Ishikawa (cell line): ENCODE measurements around the gene NR3C2.
A peak's percentile ranks its signal among the peaks of the same experiment; 100 is the strongest.

Experiments used
- CEBPB ChIP-seq: IDR thresholded peaks from 2 replicates; pipeline ENCODE4 v1.6.1; 2012
- CREB1 ChIP-seq: IDR thresholded peaks from 2 replicates; pipeline ENCODE4 v1.6.1; 2012; ENCODE audit warnings: low read depth
- EGR1 ChIP-seq: IDR thresholded peaks from 2 replicates; pipeline ENCODE4 v1.6.1; 2012
- EP300 ChIP-seq: IDR thresholded peaks from 2 replicates; pipeline ENCODE4 v1.6.1; 2012; ENCODE audit warnings: borderline replicate concordance
- FOXM1 ChIP-seq: IDR thresholded peaks from 2 replicates; pipeline ENCODE4 v1.6.1; 2012; ENCODE audit warnings: low read depth, borderline replicate concordance
- MAX ChIP-seq: IDR thresholded peaks from 2 replicates; pipeline ENCODE4 v1.6.1; 2012
- NFIC ChIP-seq: IDR thresholded peaks from 2 replicates; pipeline ENCODE4 v1.6.1; 2012
- RAD21 ChIP-seq: IDR thresholded peaks from 2 replicates; pipeline ENCODE4 v1.6.1; 2012; ENCODE audit warnings: low read depth
- REST ChIP-seq: IDR thresholded peaks from 2 replicates; pipeline ENCODE4 v1.6.1; 2012; ENCODE audit warnings: low read depth, mild to moderate bottlenecking
- TAF1 ChIP-seq: IDR thresholded peaks from 2 replicates; pipeline ENCODE4 v1.6.1; 2012; ENCODE audit warnings: low read depth, mild to moderate bottlenecking
- TCF12 ChIP-seq: IDR thresholded peaks from 2 replicates; pipeline ENCODE4 v1.6.1; 2012; ENCODE audit warnings: low read depth
- TEAD4 ChIP-seq: IDR thresholded peaks from 2 replicates; pipeline ENCODE4 v1.6.1; 2012
- USF1 ChIP-seq: IDR thresholded peaks from 2 replicates; pipeline ENCODE4 v1.6.1; 2012
- YY1 ChIP-seq: IDR thresholded peaks from 2 replicates; pipeline ENCODE4 v1.6.1; 2012; ENCODE audit warnings: low read depth
- ZBTB7A ChIP-seq: IDR thresholded peaks from 2 replicates; pipeline ENCODE4 v1.6.1; 2012; ENCODE audit warnings: low read depth

Gene NR3C2

GRCh38 chr4:148210661-148211060 is 231.6 kb downstream of the NR3C2 start:
- TF ChIP-seq FOXM1 = no peak
- TF ChIP-seq MAX = no peak
- no peak for TF ChIP-seq TEAD4
- no peak for TF ChIP-seq ZBTB7A
- TF ChIP-seq CEBPB = no peak
- no peak for TF ChIP-seq USF1
- TF ChIP-seq TCF12 = no peak
- no peak for TF ChIP-seq TAF1
- no peak for TF ChIP-seq REST
- TF ChIP-seq CREB1 = no peak
- TF ChIP-seq YY1 = no peak
- TF ChIP-seq EP300 = no peak
- no peak for TF ChIP-seq RAD21
- no peak for TF ChIP-seq NFIC
- no peak for TF ChIP-seq EGR1

- TF ChIP-seq ZBTB7A (no peak), REST (peak; percentile 89)
These were observed 235.1 kb downstream of the NR3C2 start for GRCh38 chr4:148207068-148207467.

GRCh38 chr4:148205476-148205875 is 236.7 kb downstream of the NR3C2 start:
- no peak for TF ChIP-seq REST
- TF ChIP-seq TCF12 = no peak
- TF ChIP-seq FOXM1 = no peak
- no peak for TF ChIP-seq TAF1
- no peak for TF ChIP-seq USF1
- no peak for TF ChIP-seq CREB1
- TF ChIP-seq NFIC = no peak
- TF ChIP-seq MAX = no peak
- TF ChIP-seq TEAD4 = no peak

- TF ChIP-seq EGR1 (no peak), TCF12 (no peak), EP300 (no peak), USF1 (no peak), TEAD4 (no peak), FOXM1 (no peak), REST (no peak), MAX (no peak), RAD21 (no peak), NFIC (no peak), TAF1 (no peak), CREB1 (no peak), ZBTB7A (no peak), YY1 (no peak), CEBPB (no peak)
These were observed 237.3 kb downstream of the NR3C2 start for GRCh38 chr4:148204892-148205291.
